GM18519 (cell line): ENCODE results near the gene RPIA.
"Not testable (repeated sequence)": the region's sequence is repeated elsewhere in the genome, so short reads cannot be mapped to it uniquely, and the experiment has no call there.

Source experiments
- ATAC-seq: cut with Tn5 transposase; IDR thresholded peaks from one replicate; pipeline ENCODE4 v1.9.1; 2021; ENCODE audit warnings: mild to moderate bottlenecking, moderate library complexity; ENCODE audit not compliant: unreplicated experiment, low FRiP score

Gene RPIA

GRCh38 chr2:88765154-88765888 lies 73.8 kb downstream of the RPIA start:
- ATAC-seq = no peak

- not testable (repeated sequence) for ATAC-seq
Observed at GRCh38 chr2:88765889-88766481, 74.5 kb downstream of the RPIA start.

- ATAC-seq = no peak
Observed at GRCh38 chr2:88770016-88770415, 78.5 kb downstream of the RPIA start.

GRCh38 chr2:88773233-88774028 lies 82.0 kb downstream of the RPIA start:
- not testable (repeated sequence) for ATAC-seq

- not testable (repeated sequence) for ATAC-seq
Observed at GRCh38 chr2:88789213-88789612, 97.7 kb downstream of the RPIA start.

- ATAC-seq = not testable (repeated sequence)
Observed at GRCh38 chr2:88795932-88796331, 104.5 kb downstream of the RPIA start.

GRCh38 chr2:88796523-88796922 lies 105.0 kb downstream of the RPIA start:
- ATAC-seq = not testable (repeated sequence)

- ATAC-seq = not testable (repeated sequence)
Observed at GRCh38 chr2:88797164-88797563, 105.7 kb downstream of the RPIA start.
